Erythroblast (primary cell): ENCODE data around the gene CHST12.

Experiments used
- GATA1 ChIP-seq: IDR thresholded peaks from 2 replicates; pipeline ENCODE4 v1.6.1; 2011; ENCODE audit warnings: low read depth, mild to moderate bottlenecking, control low read depth, low read length, moderate library complexity
- POLR2A ChIP-seq: IDR thresholded peaks from 2 replicates; pipeline ENCODE4 v1.6.1; 2011; ENCODE audit warnings: mild to moderate bottlenecking, low read length

DNA sequence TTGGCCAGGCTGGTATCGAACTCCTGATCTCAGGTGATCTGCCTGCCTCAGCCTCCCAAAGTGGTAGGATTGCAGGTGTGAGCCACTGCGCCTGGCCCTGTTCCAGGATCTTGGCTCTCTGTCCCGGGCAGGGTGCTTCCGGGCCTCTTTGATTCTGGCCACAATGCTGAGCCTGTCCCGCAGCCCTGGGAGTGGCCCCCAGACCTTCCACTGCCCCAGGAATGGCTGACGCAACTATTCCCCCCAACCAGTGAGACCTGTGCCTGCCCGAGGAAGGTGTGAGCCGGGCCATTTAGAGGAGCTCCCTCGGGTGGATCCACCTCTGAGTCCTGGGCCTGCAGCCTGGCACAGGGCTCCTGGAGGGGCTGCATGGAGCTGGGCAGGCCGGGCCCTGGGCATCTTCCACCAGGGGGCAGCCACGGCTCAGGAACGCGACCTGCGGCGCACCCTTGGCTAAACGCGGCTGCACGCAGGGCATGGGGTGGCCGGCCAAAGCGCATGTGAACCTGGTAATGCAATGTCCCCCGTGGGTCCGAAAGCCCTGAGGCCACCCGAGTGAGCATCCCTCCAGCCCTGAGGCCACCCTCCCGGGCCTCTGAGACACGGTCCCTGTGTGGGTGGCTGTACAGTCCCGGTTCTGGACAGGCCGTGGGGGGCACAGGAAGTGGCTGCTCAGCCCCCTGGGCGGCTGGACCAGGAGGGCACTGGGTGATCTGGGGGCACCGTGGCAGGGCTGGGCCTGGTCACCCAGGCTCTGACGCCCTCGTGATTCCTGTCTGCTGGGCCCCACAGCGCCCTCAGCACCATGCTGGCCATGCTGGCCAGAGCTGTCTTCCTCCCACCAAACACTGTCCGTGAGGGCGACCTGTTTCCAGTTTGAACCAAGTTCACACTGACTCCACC, 48.0 kb downstream of the CHST12 start:
- TF ChIP-seq POLR2A: no peak
- no peak for TF ChIP-seq GATA1
